ENCODE data around the gene FHAD1.

DNA sequence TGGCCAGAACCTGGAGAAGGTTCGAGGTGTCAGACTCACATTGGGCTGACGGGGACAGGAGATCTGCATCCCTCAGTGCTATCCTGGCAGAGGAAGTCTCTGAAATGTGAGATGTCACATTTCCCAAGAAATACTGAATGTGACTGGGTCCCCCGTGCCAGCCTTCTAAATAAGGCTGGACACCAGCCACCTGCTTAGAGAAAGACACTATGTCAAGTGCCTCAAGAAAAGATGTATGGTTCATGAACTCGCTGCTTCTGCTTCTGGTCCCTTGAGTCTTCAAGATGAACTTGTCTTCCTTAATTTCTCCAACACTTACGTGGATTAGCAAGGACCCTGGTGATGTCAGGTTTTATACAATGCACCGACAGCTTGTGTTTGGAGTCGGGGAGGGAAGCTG lies 42.1 kb upstream of the FHAD1 start:
- TF ChIP-seq GABPA (IDR thresholded peaks at IDR 0.05; ENCODE audit: low read depth): no peak
- no peak for TF ChIP-seq TAF1 (IDR thresholded peaks at IDR 0.05; ENCODE audit: borderline replicate concordance, low read depth, low read length)
- no peak for TF ChIP-seq RCOR1 (IDR thresholded peaks at IDR 0.05; ENCODE audit: low read length)
- TF ChIP-seq, protein P1, sequence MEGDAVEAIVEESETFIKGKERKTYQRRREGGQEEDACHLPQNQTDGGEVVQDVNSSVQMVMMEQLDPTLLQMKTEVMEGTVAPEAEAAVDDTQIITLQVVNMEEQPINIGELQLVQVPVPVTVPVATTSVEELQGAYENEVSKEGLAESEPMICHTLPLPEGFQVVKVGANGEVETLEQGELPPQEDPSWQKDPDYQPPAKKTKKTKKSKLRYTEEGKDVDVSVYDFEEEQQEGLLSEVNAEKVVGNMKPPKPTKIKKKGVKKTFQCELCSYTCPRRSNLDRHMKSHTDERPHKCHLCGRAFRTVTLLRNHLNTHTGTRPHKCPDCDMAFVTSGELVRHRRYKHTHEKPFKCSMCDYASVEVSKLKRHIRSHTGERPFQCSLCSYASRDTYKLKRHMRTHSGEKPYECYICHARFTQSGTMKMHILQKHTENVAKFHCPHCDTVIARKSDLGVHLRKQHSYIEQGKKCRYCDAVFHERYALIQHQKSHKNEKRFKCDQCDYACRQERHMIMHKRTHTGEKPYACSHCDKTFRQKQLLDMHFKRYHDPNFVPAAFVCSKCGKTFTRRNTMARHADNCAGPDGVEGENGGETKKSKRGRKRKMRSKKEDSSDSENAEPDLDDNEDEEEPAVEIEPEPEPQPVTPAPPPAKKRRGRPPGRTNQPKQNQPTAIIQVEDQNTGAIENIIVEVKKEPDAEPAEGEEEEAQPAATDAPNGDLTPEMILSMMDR (IDR thresholded peaks at IDR 0.05): no peak
- TF ChIP-seq, protein P2, sequence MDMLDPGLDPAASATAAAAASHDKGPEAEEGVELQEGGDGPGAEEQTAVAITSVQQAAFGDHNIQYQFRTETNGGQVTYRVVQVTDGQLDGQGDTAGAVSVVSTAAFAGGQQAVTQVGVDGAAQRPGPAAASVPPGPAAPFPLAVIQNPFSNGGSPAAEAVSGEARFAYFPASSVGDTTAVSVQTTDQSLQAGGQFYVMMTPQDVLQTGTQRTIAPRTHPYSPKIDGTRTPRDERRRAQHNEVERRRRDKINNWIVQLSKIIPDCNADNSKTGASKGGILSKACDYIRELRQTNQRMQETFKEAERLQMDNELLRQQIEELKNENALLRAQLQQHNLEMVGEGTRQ (IDR thresholded peaks at IDR 0.05; ENCODE audit: borderline replicate concordance, low read depth, low read length): no peak
- no peak for TF ChIP-seq MXI1 (IDR thresholded peaks at IDR 0.05; ENCODE audit: low read depth, low read length)
- TF ChIP-seq, protein P3, sequence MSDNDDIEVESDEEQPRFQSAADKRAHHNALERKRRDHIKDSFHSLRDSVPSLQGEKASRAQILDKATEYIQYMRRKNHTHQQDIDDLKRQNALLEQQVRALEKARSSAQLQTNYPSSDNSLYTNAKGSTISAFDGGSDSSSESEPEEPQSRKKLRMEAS (IDR thresholded peaks at IDR 0.05; ENCODE audit: low read depth): no peak

Data from SK-N-SH (cell line).